T-cell (primary cell): Measurements from ENCODE around the gene EBLN2. TPM values are rescaled to one million over a fixed set of nuclear protein-coding genes. Genes with fewer than 3 reads are reported as not detected.
"Not testable (repeated sequence)": the region's sequence is repeated elsewhere in the genome, so short reads cannot be mapped to it uniquely, and the experiment has no call there.

ENCODE experiments used
- ATAC-seq, 4 experiments: fragments of 200-7000 bp in 3 of 4; fragments of 150-1000 bp in 1 of 4; cut with Tn5 transposase; replicated peaks in 1 of 4; 1 replicate in 3 of 4; 2 replicates in 1 of 4; pipeline ENCODE4 v1.10.0; 2021; ENCODE audit warnings: moderate library complexity in 3 of 4, mild to moderate bottlenecking in 2 of 4, moderate number of reproducible peaks in 1 of 4
- CTCF ChIA-PET, 2 donors: fragments of 300-600 bp; sonication (Branson Sonifier 250); formaldehyde crosslinking; loops; one replicate each; lab custom pipeline; 2022; ENCODE audit warnings: antibody characterized with exemption in 2 of 2; lab: Charles Lee
- POLR2A ChIA-PET, 2 donors: fragments of 300-600 bp; sonication (Branson Sonifier 250); formaldehyde crosslinking; loops; one replicate each; lab custom pipeline; 2022; ENCODE audit warnings: antibody characterized with exemption in 2 of 2; lab: Charles Lee
- DNase-seq, 35 experiments: peaks; one replicate each; pipeline versions ENCODE4 v3.0.0 to v3.0.0-alpha.2; 2013 to 2023
- H3K27ac ChIP-seq: one replicate; pipeline ENCODE4 v1.5.1; 2013; ENCODE audit warnings: low read length
- H3K27me3 ChIP-seq, 2 experiments: replicated peaks in 1 of 2; 1 replicate in 1 of 2; 2 replicates in 1 of 2; pipeline versions ENCODE4 v1.6.1 to v1.7.0; 2013; ENCODE audit warnings: low read length in 1 of 2, mixed read lengths in 1 of 2; ENCODE audit not compliant: control insufficient read depth in 2 of 2, insufficient read depth in 2 of 2; ENCODE audit errors: extremely low read depth in 1 of 2
- H3K36me3 ChIP-seq, 2 donors: 1 replicate in 1 of 2; 2 replicates in 1 of 2; pipeline versions ENCODE4 v1.6.1 to v1.7.0; 2013; ENCODE audit warnings: low read length in 1 of 2; ENCODE audit not compliant: control insufficient read depth in 2 of 2, insufficient read depth in 1 of 2; ENCODE audit errors: extremely low read depth in 1 of 2
- H3K4me1 ChIP-seq, 2 experiments: 1 replicate in 1 of 2; 2 replicates in 1 of 2; pipeline versions ENCODE4 v1.6.1 to v1.7.0; 2013; ENCODE audit warnings: low read length in 2 of 2, mixed read lengths in 1 of 2; ENCODE audit not compliant: insufficient read depth in 2 of 2, control insufficient read depth in 1 of 2; ENCODE audit errors: extremely low read depth in 1 of 2
- H3K4me3 ChIP-seq, 2 donors: 1 replicate in 1 of 2; 2 replicates in 1 of 2; pipeline versions ENCODE4 v1.5.1 to v1.7.0; 2013; ENCODE audit warnings: mild to moderate bottlenecking in 2 of 2, low read length in 1 of 2, moderate library complexity in 1 of 2; ENCODE audit not compliant: control insufficient read depth in 1 of 2; ENCODE audit errors: extremely low read depth in 1 of 2
- H3K9me3 ChIP-seq: 2 replicates; pipeline ENCODE4 v1.7.0; 2013
- H3K27ac Mint-ChIP-seq, 2 donors: one replicate each; pipeline ENCODE4 v1.8.0; 2020 to 2021; ENCODE audit warnings: mild to moderate bottlenecking in 2 of 2, mixed read lengths in 2 of 2
- H3K27me3 Mint-ChIP-seq, 2 donors: one replicate each; pipeline ENCODE4 v1.8.0; 2021 to 2022; ENCODE audit warnings: mixed read lengths in 2 of 2
- H3K36me3 Mint-ChIP-seq: one replicate; pipeline ENCODE4 v1.8.0; 2021; ENCODE audit warnings: mixed read lengths
- H3K4me1 Mint-ChIP-seq, 3 donors: one replicate each; pipeline ENCODE4 v1.8.0; 2020 to 2022; ENCODE audit warnings: mixed read lengths in 3 of 3, mild to moderate bottlenecking in 1 of 3
- H3K4me3 Mint-ChIP-seq, 3 donors: one replicate each; pipeline ENCODE4 v1.8.0; 2020 to 2022; ENCODE audit warnings: mild to moderate bottlenecking in 3 of 3, mixed read lengths in 3 of 3, moderate library complexity in 3 of 3
- H3K9me3 Mint-ChIP-seq, 3 donors: one replicate each; pipeline ENCODE4 v1.8.0; 2020 to 2022; ENCODE audit warnings: mixed read lengths in 3 of 3
- WGBS: methylation state at CpG from one replicate; pipeline ENCODE4 v1.1.5; 2013; ENCODE audit warnings: missing lambda C conversion rate; ENCODE audit not compliant: insufficient coverage; 5-methylcytosine and 5-hydroxymethylcytosine counted together
- total RNA-seq, 35 experiments: library from RNA in 6 of 35; stranded (reverse) in 6 of 35; fragments of 120-200 nt in 1 of 35; gene quantifications; one replicate each; pipeline versions ENCODE4 v1.2.1 to v1.2.4 and lab custom pipeline; 2013 to 2026

The EBLN2 gene
- total RNA-seq, 5 donors from 2014 or later (not counting 1 experiment from before 2014, with no cell fraction given) = 6.6 to 12.8 (median 8.1) TPM

DNA sequence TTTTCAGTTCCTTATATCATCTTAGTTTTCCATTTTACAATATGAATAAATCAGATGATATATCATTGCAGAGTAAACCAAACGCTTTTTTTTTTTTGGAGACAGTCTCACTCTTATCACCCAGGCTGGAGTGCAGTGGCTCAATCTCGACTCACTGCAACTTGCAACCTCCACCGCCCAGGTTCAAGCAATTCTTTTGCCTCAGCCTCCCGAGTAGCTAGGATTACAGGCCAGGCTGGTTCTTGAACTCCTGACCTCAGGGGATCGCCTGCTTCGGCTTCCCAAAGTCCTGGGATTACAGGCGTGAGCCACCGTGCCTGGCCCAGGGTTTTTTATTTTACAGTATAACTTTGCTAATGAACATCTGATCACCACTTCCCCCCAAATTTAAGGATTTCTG lies 5.9 kb upstream of the EBLN2 start:
- H3K4me1 ChIP-seq = no peaks in the 10 kb centered on the region
- peak overlapping the region; percentile 41 for H3K27ac ChIP-seq
- Mint-ChIP-seq H3K27ac (peak overlapping the region in 1 of 2 donors; percentile 54), H3K27me3 (no peaks in the 10 kb centered on the region), H3K9me3 (no peaks in the 10 kb centered on the region), H3K4me1 (peaks cover 28 to 36% (median 30%) of the 10 kb centered on the region in 3 donors), H3K36me3 (peaks cover 12% of the 10 kb centered on the region), H3K4me3 (no peak overlapping the region)
- no peak overlapping the region for H3K4me3 ChIP-seq
- no peaks in the 10 kb centered on the region for H3K27me3 ChIP-seq
- no peaks in the 10 kb centered on the region for H3K9me3 ChIP-seq
- POLR2A ChIA-PET = no interaction called here
- no peak for DNase-seq
- WGBS = 87% methylated on average over 4 of the region's 8 CpGs
- peaks cover 0 to 10% of the 10 kb centered on the region in 2 donors for H3K36me3 ChIP-seq
- no peak for ATAC-seq
- CTCF ChIA-PET = interaction anchor here (0.6 to 5.0 kb wide), 11 partner anchors 36 to 208 kb away, joined by 3 to 59 read pairs (median 11); partner anchors contain the start of genes PPP4R2 (in 1 of the 2) and SHQ1 (in 1 of the 2)

GRCh38 chr3:73056014-73056844 lies 5.2 kb upstream of the EBLN2 start:
- Histone ChIP-seq H3K4me3 (no peak overlapping the region), H3K27me3 (no peaks in the 10 kb centered on the region), H3K9me3 (no peaks in the 10 kb centered on the region), H3K4me1 (no peaks in the 10 kb centered on the region), H3K27ac (peak overlapping the region; percentile 41), H3K36me3 (peaks cover 0 to 9% of the 10 kb centered on the region in 2 donors)
- ATAC-seq (no peak), DNase-seq (peak in 1 of 35 experiments; percentile 51)
- Mint-ChIP-seq H3K27me3 (no peaks in the 10 kb centered on the region), H3K4me1 (peaks cover 25 to 30% (median 28%) of the 10 kb centered on the region in 3 donors), H3K4me3 (no peak overlapping the region), H3K36me3 (peaks cover 13% of the 10 kb centered on the region), H3K27ac (peak overlapping the region in 1 of 2 donors; percentile 54), H3K9me3 (no peaks in the 10 kb centered on the region)
- ChIA-PET CTCF (interaction anchor here (0.6 to 5.0 kb wide), 34 partner anchors 9 to 722 kb away, joined by 3 to 59 read pairs (median 4); partner anchors contain the start of genes PPP4R2 (in 1 of the 2) and SHQ1 (in 1 of the 2)), POLR2A (interaction anchor here in 1 of 2 donors (0.5 to 0.6 kb wide), 2 partner anchors 61 to 634 kb away, joined by 4 to 10 read pairs; no protein-coding TSS in a partner anchor)
- WGBS = no CpG with 5 or more reads among the region's 5 CpGs

GRCh38 chr3:73056845-73057150 lies 4.7 kb upstream of the EBLN2 start:
- Mint-ChIP-seq H3K27me3 (no peaks in the 10 kb centered on the region), H3K4me1 (peaks cover 22 to 28% (median 27%) of the 10 kb centered on the region in 3 donors), H3K27ac (no peak overlapping the region), H3K9me3 (no peaks in the 10 kb centered on the region), H3K4me3 (no peak overlapping the region), H3K36me3 (peaks cover 16% of the 10 kb centered on the region)
- no peaks in the 10 kb centered on the region for H3K27me3 ChIP-seq
- no peak overlapping the region for H3K4me3 ChIP-seq
- no peaks in the 10 kb centered on the region for H3K9me3 ChIP-seq
- POLR2A ChIA-PET = interaction anchor here in 1 of 2 donors (0.5 kb wide), 1 partner anchor 62 kb away, joined by 10 read pairs; no protein-coding TSS in a partner anchor
- CTCF ChIA-PET = interaction anchor here (0.6 to 5.0 kb wide), 34 partner anchors 10 to 722 kb away, joined by 3 to 59 read pairs (median 4); partner anchors contain the start of genes PPP4R2 (in 1 of the 2) and SHQ1 (in 1 of the 2)
- H3K4me1 ChIP-seq = no peaks in the 10 kb centered on the region
- DNase-seq (no peak), ATAC-seq (no peak)
- H3K36me3 ChIP-seq = peaks cover 0 to 13% of the 10 kb centered on the region in 2 donors
- no peak overlapping the region for H3K27ac ChIP-seq

DNA sequence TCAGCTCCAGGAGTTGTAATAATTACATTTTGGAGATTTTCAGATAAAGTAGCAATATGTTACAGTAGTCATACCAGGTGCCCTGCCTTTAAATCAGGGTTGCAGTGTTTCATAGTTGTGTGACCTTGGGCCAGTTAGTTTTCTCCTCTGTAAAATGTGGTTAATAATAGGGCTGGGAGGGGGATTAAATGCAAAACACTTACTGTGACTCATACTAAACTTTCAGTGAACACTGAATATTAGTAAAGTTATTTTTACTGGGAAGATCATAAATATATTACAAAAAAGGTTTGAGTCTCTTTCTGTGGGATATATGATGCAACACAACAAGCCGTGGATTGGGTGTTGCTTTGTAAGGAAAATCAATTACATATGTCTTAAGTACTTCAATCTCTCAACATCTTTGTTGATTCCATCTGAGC lies 1.1 kb upstream of the EBLN2 start:
- Mint-ChIP-seq H3K27me3 (no peaks in the 10 kb centered on the region), H3K4me3 (no peak overlapping the region), H3K27ac (peak overlapping the region in 1 of 2 donors; percentile 45), H3K36me3 (peaks cover 35% of the 10 kb centered on the region), H3K4me1 (peaks cover 10 to 16% (median 15%) of the 10 kb centered on the region in 3 donors), H3K9me3 (no peaks in the 10 kb centered on the region)
- no peak for ATAC-seq
- Histone ChIP-seq H3K4me3 (no peak overlapping the region), H3K4me1 (no peaks in the 10 kb centered on the region), H3K36me3 (peaks cover 0 to 39% of the 10 kb centered on the region in 2 donors), H3K27ac (no peak overlapping the region), H3K9me3 (no peaks in the 10 kb centered on the region), H3K27me3 (no peaks in the 10 kb centered on the region)
- no CpG with 5 or more reads among the region's 1 CpG for WGBS
- POLR2A ChIA-PET = no interaction called here
- CTCF ChIA-PET = interaction anchor here in 1 of 2 donors (0.7 kb wide), 1 partner anchor 116 kb away, joined by 3 read pairs; no protein-coding TSS in a partner anchor
- DNase-seq = no peak

GRCh38 chr3:73066243-73066642 lies 4.8 kb downstream of the EBLN2 start:
- H3K36me3 ChIP-seq = peaks cover 0 to 44% of the 10 kb centered on the region in 2 donors
- CTCF ChIA-PET = interaction anchor here in 1 of 2 donors (0.7 to 1.2 kb wide), 3 partner anchors 9 to 145 kb away, joined by 3 to 5 read pairs (median 4); no protein-coding TSS in a partner anchor
- H3K27me3 Mint-ChIP-seq, H3K4me3 Mint-ChIP-seq, H3K27me3 ChIP-seq, H3K9me3 Mint-ChIP-seq, H3K27ac Mint-ChIP-seq, H3K9me3 ChIP-seq, DNase-seq, POLR2A ChIA-PET, H3K4me1 Mint-ChIP-seq, H3K4me1 ChIP-seq, ATAC-seq, H3K27ac ChIP-seq, H3K4me3 ChIP-seq: not testable (repeated sequence)
- peaks cover 31% of the 10 kb centered on the region for H3K36me3 Mint-ChIP-seq

DNA sequence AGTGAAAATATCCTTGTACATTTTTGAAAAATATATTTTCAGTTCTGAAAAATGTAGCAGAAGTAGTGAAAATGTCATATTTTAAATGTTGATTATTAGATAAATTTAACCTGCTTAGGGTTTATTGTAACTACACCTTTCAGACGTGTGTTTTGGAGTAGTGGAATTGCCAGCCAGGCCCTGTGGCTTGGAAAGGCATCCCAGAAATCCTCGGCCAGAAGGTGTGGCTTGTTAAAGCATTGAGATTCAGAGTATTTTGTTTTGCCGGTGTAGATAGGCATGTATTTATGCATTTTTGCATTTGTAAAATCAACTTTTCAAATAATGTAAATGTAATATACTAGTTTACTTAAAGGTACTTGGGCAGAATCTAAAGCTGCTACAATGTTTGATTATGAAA lies 7.0 kb downstream of the EBLN2 start:
- Mint-ChIP-seq H3K4me1 (peaks cover 11 to 24% (median 20%) of the 10 kb centered on the region in 3 donors), H3K9me3 (no peaks in the 10 kb centered on the region), H3K27me3 (no peaks in the 10 kb centered on the region), H3K27ac (peak overlapping the region in 1 of 2 donors; percentile 48), H3K4me3 (no peak overlapping the region), H3K36me3 (peaks cover 21% of the 10 kb centered on the region)
- CTCF ChIA-PET = no interaction called here
- ATAC-seq (no peak), DNase-seq (no peak)
- Histone ChIP-seq H3K27ac (no peak overlapping the region), H3K4me1 (peaks cover 3 to 4% of the 10 kb centered on the region in 2 experiments), H3K27me3 (no peaks in the 10 kb centered on the region), H3K4me3 (no peak overlapping the region), H3K9me3 (no peaks in the 10 kb centered on the region), H3K36me3 (peaks cover 0 to 24% of the 10 kb centered on the region in 2 donors)
- WGBS = no CpG with 5 or more reads among the region's 3 CpGs
- POLR2A ChIA-PET = no interaction called here
